HG03460 (cell line): ENCODE measurements around the gene TRPT1.

Experiments used
- ATAC-seq: cut with Tn5 transposase; IDR thresholded peaks from one replicate; pipeline ENCODE4 v1.9.1; 2021; ENCODE audit not compliant: unreplicated experiment

TRPT1 gene

GRCh38 chr11:64181506-64182411 is 44.2 kb downstream of the TRPT1 start:
- ATAC-seq, result no peak

DNA sequence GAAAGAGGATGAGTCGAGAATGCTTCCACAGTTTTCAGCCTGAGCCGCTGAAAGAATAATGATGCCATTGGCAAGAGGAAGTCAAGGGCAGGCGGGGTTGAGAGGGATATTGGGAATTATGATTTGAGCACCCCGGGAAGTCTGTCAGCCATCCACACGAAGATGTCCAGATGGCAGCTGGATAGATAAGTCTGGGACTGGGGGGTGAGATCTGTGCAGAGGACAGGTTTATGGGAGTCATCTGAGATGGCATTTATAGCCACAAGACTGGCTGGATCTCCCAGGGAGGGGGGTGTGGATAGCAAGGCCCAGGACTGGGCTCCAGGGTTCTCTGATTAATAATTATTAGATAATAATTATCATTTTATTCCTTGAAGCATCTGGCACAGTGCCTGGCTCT is 45.1 kb downstream of the TRPT1 start:
- ATAC-seq, result no peak

DNA sequence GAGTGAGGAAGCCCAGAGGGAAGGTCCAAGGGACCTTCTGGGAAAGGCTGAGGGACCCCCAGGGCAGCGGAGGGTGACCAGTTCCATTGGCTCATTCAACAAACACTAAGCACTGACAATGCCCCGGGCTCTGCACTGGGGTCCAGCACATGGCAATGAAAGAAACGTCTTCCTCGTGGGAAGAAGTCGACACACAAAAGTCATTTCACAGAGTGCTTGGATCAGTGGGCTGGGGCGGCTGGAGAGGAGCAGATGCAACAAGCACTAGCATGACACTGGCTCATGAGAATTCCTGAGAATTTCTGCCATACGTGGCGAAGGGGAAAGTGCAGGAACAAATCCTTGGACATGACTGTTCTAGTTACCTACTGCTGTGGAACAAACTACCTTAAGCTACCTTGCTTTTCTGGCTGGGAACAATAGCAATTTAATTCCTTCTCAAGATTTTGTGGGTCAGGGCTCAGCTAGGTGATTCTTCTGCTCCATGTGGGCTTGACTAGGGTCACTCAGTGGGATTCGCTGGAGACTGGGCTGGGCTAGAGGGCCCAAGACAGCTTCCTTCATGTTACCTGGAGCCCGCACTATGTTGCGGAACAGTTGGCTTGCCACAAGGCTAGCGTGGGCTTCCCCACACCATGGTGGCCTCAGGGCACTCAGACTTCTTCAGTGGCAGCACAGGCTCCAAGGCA is 46.9 kb downstream of the TRPT1 start:
- ATAC-seq, result no peak

- ATAC-seq, result no peak
Observed at GRCh38 chr11:64178203-64178602, 47.8 kb downstream of the TRPT1 start.

- ATAC-seq, result no peak
Observed at GRCh38 chr11:64176751-64177150, 49.2 kb downstream of the TRPT1 start.
